Stimulated activated CD4-positive, alpha-beta T cell treated with anti-CD3 and anti-CD28 coated beads, TNF-alpha, amount 100 ng/mL, for 4 hours (primary cell): ENCODE data around the gene VTA1.
A peak's percentile ranks its signal among the peaks of the same experiment; 100 is the strongest.
"Not testable (repeated sequence)": the region's sequence is repeated elsewhere in the genome, so short reads cannot be mapped to it uniquely, and the experiment has no call there.

Experiments
- DNase-seq, 3 experiments: peaks; one replicate each; pipeline ENCODE4 v3.0.0-alpha.2; 2020; ENCODE audit warnings: low read depth in 3 of 3

VTA1 gene

GRCh38 chr6:142146828-142147662 lies at the start of gene VTA1, which contains the start of gene NMBR:
Gene VTA1, plus strand, starts transcription at chr6:142147263. Its CDS starts 25 bp downstream, at chr6:142147288.
Gene NMBR, minus strand, starts transcription at chr6:142147122. Its CDS starts 58,464 bp downstream, at chr6:142088658.
- DNase-seq, result peak; percentile 77 to 96 (median 90)

GRCh38 chr6:142104820-142105219 lies 42.2 kb upstream of the VTA1 start:
- not testable (repeated sequence) for DNase-seq

DNA sequence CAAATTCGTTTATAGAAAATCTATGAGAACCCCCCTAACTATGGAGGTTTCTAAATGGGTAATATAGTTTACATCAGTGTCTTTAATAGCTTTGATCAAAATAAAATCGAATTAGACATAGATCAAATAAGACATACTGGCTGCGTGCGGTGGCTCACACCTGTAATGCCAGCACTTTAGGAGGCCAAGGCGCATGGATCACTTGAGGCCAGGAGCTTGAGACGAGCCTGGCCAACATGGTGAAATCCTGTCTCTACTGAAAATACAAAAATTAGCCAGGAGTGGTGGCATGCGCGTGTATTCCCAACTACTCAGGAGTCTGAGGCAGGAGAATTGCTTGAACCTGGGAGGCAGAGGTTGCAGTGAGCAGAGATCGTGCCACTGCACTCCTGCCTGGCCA lies 36.2 kb upstream of the VTA1 start:
- DNase-seq, result not testable (repeated sequence)

DNA sequence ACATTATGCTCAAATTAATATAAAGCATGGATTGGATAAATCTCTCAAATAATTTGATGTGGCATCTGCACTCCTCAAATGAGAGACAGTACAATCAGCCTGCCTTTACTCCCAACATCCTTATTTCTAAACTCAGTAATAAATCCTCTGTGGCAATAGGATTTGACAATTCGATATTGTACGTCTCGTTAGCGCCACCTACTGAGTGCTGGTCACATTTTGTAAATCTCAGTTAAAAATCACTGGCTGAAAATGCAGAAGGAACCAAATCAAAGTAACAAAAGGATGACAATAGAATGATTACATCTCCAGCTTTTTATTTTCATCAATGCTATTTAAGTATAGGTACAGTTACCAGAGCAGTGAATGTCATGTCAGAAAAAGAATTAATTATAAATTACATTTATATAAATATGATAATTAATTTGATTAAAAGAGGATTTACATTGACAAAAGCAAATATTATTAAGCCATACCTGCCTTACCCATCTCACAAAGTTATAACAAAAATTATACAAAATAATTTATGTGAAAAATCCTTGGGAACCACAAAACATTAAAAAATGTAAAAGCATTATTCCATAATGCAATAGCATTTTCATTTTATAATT lies 34.5 kb upstream of the VTA1 start:
- DNase-seq, result peak; percentile 14 to 37 (median 31)

DNA sequence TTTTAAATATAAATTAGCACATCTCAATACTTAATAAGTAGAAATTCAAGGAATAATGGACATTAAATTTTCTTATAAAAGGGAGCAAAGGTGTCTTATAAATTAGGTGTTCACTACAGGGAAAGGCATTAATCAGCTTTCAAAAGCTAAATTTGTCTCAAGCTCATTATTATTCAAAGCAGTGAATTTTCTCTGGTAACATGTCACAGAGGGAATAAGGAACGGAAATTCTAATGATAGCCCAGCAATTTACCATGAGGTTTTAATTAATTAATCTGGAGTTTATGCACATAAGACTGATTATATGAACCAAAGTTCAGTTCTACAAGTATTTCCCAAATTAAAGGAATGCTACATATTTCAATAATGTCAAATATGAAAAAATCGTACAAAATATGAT lies 29.7 kb upstream of the VTA1 start:
- no peak for DNase-seq

- DNase-seq, result no peak
Observed at GRCh38 chr6:142118328-142118727, 28.7 kb upstream of the VTA1 start.

DNA sequence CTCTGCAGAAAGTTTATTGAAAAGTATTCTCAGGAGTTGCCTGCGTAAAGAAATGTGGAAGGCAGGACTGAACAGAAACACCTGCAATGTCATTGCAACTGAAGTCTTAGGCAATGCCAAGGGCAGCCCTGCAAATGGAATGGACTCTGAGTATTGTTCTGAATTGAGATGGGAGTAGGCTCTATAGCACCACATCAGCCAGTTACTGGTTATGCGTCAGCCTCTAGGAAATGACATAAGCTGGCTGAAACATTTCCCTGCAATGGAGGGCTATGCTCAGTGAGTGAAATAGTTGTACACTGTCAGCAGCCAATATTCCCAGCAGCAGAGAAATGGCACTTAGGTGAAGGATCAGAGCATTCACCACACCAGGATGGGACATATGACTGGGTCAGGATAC lies 28.1 kb upstream of the VTA1 start:
- no peak for DNase-seq

GRCh38 chr6:142121342-142121741 lies 25.7 kb upstream of the VTA1 start:
- DNase-seq, result no peak

DNA sequence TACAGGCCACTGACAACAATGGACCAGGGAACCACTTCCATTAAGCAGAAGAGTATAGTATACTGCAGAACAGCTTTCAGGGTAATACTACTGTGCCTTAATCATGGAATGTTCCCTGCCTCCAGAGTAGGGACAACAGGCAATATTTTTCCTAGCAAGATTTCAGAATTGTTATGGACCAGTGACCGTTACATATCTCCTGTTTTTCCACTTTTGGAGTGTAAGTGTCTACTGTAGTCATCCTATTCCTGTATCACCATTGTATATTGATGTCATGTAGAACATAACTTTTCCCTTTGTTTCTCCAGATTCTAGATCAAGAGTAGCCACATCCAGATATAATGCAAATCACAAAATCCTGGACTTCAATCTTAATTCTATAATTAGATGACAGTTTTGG lies 16.2 kb upstream of the VTA1 start:
- DNase-seq, result no peak

DNA sequence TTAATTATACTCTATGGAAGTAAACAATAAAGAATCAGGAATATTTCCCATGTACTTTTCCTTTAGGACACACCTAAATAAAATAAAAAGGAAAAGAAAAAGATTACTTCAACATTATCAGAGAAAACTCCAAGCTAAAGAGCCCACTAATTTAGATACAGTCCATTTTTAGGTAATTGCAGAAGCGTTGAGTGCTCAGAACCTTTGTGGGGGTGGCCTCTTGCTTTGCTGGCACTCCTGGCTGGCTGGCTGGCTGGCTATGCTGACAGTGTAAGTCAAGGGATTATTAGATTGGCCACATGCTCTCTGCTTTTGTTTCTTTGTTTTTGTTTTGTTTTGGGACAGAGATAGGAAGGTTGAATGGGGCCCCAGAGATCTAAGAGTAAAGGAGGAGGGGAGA lies 14.4 kb upstream of the VTA1 start, which contains the start of gene GJE1:
Gene GJE1 (plus strand): TSS at position 301 of the 400 bp plus-strand sequence. CDS start 234 bp downstream, outside the sequence.
- DNase-seq, result no peak

DNA sequence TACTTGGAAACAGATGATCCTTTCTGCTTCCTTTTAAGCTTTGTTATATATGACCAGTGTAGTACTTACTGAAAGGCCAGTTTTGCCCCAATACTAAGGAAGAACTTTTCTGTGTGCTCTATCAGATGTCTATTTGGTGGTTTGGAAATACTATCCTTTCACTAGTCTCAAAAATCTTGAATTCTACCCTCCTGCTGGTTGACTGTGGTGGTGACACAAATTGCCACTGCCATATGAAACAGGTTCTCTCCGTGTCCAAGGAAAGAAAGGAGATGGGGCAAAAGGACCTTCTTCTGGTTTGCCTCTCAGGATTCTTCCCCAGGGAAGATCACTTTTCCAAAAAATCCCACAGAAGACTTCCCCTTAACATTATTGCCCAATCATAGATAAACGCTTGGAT lies 8.2 kb upstream of the VTA1 start:
- DNase-seq, result no peak

DNA sequence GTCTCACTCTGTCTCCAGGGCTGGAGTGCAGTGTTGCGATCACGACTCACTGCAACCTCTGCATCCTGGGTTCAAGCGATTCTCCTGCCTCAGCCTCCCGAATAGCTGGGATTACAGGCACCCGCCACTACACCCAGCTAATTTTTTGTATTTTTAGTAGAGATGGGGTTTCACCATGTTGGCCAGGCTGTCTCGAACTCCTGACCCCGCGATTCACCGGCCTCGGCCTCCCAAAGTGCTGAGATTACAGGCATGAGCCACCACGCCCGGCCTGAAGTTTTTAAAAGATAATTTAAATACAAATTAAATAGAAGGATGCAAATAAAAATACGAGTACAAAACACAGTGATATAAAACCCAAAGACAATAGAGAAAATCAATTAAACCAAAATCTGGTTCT lies 5.5 kb upstream of the VTA1 start:
- not testable (repeated sequence) for DNase-seq

- no peak for DNase-seq
Observed at GRCh38 chr6:142152746-142153145, 5.7 kb downstream of the VTA1 start.

- DNase-seq, result no peak
Observed at GRCh38 chr6:142153196-142153595, 6.1 kb downstream of the VTA1 start.

DNA sequence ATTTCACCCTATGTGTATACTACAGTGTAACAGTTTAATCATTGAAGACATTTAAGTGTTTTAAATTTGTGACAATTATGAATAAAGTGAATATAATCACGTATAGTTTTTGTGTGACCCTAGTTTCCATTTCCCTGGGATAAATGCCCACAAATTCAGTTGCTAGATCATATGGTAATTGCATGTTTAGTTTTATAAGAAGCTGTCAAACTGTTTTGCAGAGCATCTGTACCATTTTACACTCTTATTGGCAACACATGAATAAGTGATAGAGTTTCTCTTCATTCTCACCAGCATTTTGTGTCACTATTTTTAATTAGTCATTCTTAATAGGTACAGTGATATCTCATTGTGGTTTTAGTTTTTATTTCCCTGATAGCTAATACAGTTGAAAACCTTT lies 7.3 kb downstream of the VTA1 start:
- DNase-seq, result no peak

DNA sequence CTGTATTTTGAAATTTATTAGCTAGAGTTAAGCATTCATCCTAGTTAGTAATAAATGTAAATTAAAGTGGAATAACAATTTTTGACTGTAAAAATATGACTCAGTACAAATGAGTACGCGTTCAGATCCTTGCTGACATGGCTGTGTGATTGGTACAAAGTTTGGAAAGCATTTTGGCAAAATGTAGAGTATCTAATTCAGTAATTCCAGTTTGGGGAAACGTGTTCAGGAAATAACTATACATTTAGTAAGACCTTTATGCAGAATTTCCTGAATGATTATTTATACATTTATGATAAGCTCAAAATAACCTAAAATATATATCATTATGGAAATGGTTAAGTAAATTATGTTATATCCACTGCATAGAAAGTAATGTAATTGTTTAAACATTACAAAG lies 8.0 kb downstream of the VTA1 start:
- no peak for DNase-seq

GRCh38 chr6:142155895-142156757 lies 9.1 kb downstream of the VTA1 start:
- no peak for DNase-seq

DNA sequence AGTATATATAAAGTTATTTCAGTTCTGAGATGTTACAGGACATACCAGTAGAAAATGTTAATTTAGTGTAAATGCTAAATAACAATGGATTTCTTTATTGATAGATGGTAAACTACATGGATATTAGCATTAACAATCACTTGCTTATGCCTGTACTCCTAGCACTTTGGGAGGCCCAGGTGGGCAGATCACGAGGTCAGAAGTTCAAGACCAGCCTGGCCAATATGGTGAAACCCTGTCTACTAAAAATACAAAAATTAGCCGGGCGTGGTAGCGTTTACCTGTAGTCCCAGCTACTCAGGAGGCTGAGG lies 9.7 kb downstream of the VTA1 start:
- DNase-seq, result not testable (repeated sequence)

DNA sequence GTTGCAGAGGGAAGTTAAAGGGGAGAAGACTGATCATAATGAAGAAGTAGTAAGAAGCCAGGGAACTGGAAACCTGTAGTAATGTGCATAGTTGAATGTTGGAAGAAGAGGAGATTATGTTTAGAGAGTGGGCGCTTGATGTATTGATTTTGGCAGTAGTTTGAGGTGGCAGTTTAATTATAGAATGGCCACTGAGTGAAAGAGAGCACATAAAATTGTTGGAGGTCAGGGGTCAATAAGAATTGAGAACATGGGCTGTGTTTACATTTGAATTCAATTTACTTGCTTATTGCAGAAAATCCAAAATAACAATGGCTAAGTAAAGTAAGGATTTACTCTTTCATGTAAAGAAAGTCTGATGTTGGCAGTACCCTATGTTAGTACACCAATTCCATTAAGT lies 15.7 kb downstream of the VTA1 start:
- DNase-seq, result no peak

DNA sequence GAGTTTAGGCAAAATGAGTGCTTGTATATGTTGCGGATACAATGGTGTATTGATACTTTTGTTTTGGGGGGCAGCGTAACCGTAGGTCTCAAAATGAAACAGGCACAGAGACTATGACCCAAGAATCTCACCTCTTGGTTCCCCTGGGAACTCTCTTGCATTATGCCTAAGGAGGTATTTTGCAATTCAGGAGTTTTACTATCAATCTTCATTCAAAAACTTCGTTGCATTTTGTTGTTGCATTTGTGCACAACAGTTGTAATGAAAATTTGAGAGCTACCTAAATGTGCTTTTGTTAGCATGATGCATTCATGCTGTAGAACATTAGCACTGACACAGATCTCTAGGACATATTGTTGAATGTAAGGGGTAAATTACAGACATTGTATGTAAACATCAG lies 18.2 kb downstream of the VTA1 start:
- DNase-seq, result no peak

DNA sequence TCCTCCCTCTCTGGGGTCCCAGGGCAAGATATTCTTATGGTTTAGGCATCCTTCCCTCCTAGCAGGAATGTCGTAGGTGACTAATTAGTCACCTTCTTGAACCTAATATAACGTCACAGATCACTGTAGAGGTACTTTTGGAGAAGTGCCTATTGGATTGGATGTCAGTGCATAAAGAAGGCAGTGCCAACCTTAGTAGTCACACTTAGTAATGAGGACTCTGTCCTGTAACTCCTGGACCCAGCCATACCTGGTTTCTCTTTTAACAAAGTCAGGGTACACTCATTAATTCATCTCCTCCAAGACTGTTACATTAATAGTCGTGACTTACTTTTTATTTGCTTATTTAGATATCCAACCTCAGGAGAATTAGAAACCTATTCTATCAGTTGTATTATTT lies 20.0 kb downstream of the VTA1 start:
- no peak for DNase-seq

- no peak for DNase-seq
Observed at GRCh38 chr6:142167486-142167885, 20.4 kb downstream of the VTA1 start.
